D721Med (cell line): ENCODE measurements around the gene GNG7.
"Not testable (repeated sequence)": the region's sequence is repeated elsewhere in the genome, so short reads cannot be mapped to it uniquely, and the experiment has no call there.

Experiments
- DNase-seq: peaks from one replicate; pipeline ENCODE4 v3.0.0; 2011; ENCODE audit warnings: low spot score; ENCODE audit not compliant: insufficient read length
- FAIRE-seq: peaks from 2 replicates; lab custom pipeline; 2011; peaks lifted over from hg19 to GRCh38; lab: Jason Lieb, UNC
- TF ChIP-seq, protein P1 (sequence below): IDR thresholded peaks from 2 replicates; pipeline ENCODE4 v1.5.1; 2012; ENCODE audit warnings: mild to moderate bottlenecking, control low read depth; ENCODE audit not compliant: insufficient read depth; ENCODE audit errors: missing control alignments

The GNG7 gene

DNA sequence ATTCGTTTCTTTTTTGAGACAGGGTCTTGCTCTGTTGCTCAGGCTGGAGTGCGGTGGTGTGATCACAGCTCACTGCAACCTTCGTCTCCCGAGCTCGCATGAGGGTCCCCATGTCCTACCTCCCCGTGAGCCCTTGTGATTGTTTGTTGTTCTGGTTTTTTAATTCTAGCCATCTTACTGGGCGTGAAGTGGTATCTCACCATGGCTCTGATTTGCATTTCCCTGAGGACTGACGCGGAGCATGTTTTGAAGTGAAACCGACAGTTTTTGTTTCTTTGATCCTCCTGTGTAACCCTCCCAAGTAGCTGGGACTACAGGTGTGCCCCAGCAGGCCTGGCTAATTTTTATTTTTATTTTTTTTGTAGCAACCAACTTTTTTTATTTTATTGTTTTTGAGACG, 21.7 kb downstream of the GNG7 start:
- no peak for DNase-seq
- FAIRE-seq: no peak
- TF ChIP-seq, protein P1, sequence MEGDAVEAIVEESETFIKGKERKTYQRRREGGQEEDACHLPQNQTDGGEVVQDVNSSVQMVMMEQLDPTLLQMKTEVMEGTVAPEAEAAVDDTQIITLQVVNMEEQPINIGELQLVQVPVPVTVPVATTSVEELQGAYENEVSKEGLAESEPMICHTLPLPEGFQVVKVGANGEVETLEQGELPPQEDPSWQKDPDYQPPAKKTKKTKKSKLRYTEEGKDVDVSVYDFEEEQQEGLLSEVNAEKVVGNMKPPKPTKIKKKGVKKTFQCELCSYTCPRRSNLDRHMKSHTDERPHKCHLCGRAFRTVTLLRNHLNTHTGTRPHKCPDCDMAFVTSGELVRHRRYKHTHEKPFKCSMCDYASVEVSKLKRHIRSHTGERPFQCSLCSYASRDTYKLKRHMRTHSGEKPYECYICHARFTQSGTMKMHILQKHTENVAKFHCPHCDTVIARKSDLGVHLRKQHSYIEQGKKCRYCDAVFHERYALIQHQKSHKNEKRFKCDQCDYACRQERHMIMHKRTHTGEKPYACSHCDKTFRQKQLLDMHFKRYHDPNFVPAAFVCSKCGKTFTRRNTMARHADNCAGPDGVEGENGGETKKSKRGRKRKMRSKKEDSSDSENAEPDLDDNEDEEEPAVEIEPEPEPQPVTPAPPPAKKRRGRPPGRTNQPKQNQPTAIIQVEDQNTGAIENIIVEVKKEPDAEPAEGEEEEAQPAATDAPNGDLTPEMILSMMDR: no peak

DNA sequence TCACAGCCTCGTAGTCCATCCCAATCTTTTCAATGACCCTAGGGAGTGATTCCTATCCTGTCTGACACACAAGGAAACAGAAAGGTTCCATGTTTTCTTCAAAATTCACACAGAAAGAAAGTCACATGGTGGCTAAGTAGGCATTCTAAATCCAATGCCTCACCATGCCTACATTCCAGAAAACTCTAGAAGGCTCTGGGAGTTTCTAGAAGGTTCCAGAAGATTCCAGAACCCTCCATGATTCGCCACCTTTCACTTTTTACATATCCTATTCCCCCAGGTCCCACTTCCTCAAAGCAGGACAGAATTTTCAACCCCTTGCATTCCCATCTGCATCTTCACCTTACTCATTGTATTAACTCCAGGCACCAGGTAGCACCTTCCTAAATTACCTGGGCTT, 23.1 kb downstream of the GNG7 start:
- DNase-seq (no peak), FAIRE-seq (no peak)
- TF ChIP-seq, protein P1: no peak

DNA sequence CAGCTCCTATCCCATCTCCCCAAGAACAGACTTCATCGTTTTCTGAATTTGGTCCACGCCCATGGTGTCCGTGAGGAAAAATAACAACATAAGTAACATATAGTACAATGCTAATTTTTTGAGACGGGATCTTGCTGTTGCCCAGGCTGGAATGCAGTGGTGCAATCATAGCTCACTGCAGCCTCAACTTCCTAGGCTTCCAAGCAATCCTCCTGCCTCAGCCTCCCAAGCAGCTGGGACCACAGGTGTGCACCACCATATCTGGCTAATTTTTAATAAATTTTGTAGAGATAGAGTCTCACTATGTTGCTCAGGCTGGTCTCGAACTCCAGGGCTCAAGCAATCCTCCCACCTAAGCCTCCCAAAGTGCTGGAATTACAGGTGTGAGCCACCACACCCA, 23.5 kb downstream of the GNG7 start:
- not testable (repeated sequence) for DNase-seq, FAIRE-seq

DNA sequence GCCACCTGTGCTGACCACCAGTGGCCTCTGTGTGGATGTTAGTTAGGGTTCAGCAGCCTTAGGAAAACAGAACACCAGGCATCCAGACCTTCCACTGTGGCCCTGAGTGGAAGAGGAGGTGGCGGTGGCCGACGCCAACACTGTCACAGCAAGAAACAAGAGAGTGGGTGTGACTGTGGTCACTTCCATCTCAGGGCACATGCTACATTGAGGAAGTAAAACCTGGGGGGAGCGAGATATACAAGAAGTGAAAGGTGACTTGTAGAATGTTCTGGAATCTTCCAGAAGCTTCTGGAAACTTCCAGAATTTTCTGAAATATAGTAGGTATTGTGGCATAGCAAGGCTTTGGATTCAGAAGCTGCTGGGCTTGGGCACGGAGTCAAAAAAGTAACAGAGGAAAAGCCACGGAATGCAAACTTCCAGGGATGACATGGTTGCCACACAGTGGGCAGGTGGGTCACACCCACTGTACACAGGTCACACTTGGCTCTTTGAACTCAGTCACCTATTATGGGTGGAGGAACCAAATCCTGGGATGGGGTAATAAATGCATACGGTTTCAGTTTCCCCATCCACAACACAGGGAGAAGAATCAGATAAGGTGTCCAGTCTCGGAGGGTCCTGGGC, 24.3 kb downstream of the GNG7 start:
- DNase-seq (no peak), FAIRE-seq (no peak)
- TF ChIP-seq, protein P1: no peak

DNA sequence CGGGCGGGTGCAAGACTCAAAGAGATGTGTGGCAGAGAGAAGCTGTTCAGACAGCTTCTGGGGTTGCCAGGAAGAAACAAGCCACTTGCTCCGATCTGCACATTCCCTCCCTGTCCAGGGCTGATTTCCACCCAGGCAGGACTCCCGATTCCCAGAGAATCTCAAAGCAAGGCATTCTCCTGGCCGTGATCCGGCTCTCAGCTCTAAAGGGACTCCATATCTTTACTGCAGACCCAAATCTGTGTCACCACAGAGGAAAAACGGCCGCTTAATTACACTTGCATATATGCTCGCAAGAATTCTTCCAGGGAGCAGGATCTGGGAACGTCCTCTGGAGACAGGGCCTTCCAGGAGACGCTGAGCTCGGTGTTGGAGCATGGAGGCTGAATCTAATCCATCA, 25.7 kb downstream of the GNG7 start:
- TF ChIP-seq, protein P1: no peak
- DNase-seq (no peak), FAIRE-seq (no peak)

DNA sequence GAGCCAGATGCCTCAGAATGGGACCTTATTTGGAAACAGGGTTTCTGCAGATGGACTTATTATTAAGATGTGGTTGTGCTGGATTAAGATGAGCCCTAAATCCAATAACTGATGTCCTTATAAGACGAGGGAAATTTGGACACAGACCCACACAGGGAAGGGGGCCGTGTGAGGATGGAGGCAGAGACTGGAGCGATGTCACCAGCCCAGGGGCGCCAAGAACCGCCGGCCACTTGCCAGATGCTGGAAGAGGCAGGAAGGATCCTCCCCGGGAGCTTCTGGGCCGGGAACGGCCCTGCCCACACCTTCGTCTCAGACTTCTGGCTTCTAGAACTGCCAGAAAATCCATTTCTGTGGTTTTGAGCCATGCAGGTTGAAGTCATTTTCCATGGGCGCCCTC, 26.6 kb downstream of the GNG7 start:
- FAIRE-seq (no peak), DNase-seq (no peak)
- TF ChIP-seq, protein P1: no peak

DNA sequence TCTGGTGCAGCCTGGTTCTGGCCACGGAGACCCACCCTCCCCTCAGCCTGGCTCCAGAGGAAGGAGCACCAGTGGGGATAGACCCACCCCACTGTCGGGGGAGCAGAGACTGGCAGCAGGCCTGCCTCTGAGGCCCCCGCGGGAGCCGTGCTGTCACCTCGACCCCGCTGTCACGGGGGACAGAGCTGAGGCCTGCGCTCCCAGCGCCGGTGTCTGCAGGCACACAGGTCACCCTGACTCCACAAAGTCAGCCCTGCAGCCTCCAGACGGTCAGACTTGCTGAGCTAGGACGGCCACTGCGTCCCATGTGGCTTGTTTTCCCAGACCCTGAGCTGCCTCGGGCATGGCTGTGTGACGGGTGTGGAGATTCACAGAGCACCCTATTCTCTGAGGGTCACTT, 32.3 kb downstream of the GNG7 start:
- DNase-seq (no peak), FAIRE-seq (no peak)
- TF ChIP-seq, protein P1: no peak
